GM18498 (cell line): ENCODE results near the gene CEP68.
"Not testable (repeated sequence)": the region's sequence is repeated elsewhere in the genome, so short reads cannot be mapped to it uniquely, and the experiment has no call there.

ENCODE experiments used
- ATAC-seq: cut with Tn5 transposase; IDR thresholded peaks from one replicate; pipeline ENCODE4 v1.9.1; 2021; ENCODE audit warnings: mild to moderate bottlenecking, moderate library complexity; ENCODE audit not compliant: unreplicated experiment

The CEP68 gene, protein sequence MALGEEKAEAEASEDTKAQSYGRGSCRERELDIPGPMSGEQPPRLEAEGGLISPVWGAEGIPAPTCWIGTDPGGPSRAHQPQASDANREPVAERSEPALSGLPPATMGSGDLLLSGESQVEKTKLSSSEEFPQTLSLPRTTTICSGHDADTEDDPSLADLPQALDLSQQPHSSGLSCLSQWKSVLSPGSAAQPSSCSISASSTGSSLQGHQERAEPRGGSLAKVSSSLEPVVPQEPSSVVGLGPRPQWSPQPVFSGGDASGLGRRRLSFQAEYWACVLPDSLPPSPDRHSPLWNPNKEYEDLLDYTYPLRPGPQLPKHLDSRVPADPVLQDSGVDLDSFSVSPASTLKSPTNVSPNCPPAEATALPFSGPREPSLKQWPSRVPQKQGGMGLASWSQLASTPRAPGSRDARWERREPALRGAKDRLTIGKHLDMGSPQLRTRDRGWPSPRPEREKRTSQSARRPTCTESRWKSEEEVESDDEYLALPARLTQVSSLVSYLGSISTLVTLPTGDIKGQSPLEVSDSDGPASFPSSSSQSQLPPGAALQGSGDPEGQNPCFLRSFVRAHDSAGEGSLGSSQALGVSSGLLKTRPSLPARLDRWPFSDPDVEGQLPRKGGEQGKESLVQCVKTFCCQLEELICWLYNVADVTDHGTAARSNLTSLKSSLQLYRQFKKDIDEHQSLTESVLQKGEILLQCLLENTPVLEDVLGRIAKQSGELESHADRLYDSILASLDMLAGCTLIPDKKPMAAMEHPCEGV

DNA sequence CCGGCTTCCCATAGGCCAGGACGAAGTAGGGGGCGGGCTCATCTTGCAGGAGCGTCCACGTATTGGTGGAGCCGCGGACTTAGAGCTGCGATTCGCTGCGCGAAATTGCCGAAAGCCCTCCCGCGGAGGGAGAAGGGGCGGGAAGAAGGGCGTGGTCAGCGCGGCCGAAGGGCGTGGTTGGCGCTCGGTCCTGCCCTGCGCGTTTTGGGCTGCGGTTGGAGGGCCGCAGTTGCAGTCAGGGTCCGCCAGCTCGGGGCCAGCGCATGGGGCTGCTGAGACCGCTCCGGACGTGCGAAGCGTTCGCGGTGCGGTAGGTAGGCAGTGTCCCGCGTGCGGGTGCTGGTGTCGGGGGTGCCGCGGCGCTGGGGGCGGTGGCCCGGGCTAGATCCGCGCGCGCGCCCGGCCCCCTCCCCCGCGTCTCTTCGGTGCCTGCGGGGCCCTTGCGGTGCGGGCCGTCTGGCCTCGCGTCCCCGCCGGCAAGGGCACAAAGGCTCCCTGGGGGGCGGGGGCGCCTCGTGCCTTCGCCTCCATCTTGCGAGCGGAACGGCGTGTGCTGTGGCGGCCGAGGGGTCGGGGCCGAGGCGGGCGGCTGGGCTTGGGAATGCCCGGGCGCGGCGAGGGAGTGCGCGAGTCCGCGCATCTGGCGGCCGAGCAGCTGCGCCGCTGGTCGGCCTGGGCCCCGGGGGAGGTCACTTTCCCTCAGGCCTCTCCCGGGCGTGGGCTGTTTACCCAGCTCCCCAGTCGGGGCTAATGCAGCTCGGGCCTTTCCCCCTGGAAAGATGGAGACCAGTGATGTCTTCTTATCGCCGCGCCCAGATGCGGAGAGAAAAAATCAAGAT is at the start of gene CEP68:
Gene CEP68, plus strand, starts transcription at position 202 of the 839 bp plus-strand sequence. CDS start 13,029 bp downstream, outside the sequence.
- peak; percentile 85 for ATAC-seq

DNA sequence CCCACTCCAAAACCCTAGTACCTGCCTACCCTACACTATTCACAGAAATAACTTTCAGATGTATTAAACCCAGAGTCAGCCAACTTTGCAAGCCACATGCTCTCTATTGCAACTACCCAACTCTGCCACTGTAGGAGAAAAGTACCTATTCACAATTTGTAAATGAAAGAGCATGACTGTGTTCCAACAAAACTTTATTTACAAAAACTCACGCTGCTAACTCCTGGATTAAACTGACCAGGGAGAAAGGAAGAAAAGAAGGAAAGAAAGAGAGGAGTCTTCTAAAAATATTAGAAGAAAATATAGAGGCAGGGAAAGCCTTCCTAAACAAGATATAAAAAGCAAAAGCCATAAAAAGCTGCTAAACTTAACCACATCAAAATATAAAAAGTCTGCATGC is 42.4 kb upstream of the CEP68 start:
- no peak for ATAC-seq

DNA sequence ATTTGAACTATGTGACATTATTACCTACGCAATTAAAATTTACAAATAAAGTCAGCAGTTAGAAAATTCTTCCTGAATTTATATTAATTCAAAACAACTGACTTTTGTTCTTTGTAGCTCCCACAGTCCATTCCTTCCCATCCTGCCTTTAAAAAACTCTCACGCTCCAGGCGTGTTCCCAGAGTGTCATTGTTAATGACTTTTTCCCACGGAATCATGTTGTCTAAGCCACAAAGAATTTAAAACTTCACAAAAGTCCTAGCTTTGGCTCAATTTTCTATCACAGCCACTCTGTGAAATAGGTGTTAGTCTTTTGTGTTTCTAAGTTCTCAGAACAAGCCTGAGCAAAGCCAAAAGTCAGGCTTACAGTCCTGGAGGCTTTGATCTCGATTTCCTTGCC is 40.5 kb upstream of the CEP68 start:
- ATAC-seq, result no peak

DNA sequence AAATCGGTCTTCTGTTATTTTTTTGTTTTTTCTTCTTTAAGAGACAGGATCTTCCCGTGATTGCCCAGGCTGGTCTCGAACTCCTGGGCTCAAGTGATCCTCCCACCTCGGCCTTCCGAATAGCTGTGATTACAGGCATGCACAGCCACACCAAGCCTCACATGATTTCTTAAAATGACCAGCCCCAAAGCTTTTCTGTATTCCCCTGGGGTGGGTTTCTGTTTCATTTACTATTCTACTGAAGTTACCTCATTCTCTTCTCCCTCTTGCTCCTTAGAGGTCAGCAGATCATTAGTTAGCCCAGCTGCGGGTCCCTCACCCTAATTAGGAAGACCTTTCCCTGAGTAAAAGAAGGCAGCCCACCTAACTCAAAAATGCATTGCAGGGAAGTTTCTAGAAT is 39.4 kb upstream of the CEP68 start:
- peak; percentile 55 for ATAC-seq

DNA sequence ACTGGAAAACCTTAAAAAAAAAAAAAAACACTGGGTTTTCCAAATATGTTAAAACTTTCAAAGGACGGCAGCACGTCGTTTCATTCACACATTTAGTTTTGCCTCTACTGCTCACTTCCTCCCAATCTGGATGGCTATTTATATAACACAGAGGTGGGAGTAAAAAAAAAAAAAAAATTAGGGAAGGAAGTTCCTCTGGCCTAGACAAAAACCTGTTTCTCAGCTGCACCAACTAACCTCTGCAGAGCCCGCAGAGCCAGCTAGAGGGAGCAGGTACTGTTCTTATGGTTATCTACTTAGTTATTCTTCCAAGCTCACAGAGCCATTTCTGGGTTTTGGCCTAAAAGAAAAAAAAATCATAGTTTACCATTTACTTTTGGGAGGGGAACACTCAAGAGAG is 38.9 kb upstream of the CEP68 start:
- no peak for ATAC-seq

DNA sequence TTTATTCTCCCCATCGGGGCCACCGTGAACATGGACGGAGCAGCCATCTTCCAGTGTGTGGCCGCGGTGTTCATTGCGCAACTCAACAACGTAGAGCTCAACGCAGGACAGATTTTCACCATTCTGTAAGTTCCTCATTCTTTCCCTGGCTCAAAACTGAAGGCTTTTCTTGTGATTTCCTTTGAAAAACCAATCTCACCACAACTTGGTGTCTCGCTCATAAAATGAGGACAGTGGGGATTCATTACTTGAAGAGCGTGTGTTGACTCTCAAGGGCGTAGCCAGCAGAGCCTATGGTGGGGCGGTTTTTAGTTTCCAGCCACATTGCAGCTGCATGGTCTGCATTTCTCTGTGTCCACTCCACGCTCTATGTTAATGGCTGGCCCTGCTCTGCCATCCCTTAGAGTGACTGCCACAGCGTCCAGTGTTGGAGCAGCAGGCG is 38.1 kb upstream of the CEP68 start:
- no peak for ATAC-seq

DNA sequence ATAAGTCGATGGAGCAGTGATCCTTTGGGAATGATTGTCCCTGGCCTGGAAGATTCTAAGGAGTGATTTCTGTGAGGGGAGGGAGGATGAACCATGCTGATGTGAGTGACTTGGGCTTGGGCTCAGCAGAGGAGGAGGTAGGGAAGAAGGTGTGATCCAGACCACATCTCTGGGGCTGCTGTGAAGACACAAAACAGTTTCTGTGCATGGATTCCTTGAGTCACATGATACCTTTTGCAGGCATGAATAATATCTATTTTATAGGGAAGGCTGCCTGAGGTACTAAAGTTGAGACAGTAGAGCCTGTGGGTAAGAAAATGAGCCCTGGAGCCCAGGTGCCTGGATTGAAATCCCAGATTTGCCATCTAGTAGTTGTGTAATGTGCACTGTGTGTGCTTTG is 37.2 kb upstream of the CEP68 start:
- ATAC-seq, result no peak

DNA sequence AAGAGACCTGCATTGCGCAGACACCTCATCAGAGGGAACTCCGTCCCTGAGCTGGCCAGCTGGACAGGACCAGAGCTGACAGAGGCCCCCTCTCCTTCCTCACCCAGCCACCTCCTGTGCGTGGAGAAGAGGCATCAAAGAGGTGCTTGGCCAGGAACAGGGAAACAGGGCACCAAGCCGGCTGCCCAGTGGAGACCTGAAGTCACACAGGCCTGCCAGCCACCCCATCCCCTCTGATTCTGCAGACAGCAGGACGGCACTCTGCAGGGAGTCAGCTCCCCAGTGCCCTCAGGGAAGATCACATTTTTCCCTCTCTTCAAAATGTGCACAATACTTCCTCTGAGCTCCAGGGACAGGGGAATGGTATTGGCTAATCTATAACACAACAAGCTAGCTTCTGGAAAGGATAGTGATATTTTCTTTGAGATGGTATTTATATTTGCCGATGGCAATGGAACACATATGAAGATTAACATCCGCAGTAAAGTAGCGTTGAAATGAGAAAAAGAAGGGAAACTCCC is 36.5 kb upstream of the CEP68 start:
- no peak for ATAC-seq

DNA sequence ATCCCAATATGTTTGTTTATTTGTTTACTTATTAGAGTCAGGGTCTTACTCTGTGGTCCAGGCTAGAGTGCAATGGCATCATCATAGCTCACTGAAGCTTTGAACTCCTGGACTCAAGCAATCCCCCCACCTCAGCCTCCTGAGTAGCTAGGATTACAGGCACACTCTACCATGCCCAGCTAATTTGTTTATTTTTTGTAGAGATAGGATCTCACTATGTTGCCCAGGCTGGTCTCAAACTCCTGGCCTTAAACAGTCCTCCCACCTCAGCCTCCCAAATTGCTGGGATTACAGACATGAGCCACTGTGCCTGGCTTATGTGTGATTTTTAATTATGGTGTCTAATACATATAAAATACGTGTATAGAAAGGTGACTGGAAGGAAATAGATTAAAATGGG is 36.0 kb upstream of the CEP68 start:
- ATAC-seq, result not testable (repeated sequence)

DNA sequence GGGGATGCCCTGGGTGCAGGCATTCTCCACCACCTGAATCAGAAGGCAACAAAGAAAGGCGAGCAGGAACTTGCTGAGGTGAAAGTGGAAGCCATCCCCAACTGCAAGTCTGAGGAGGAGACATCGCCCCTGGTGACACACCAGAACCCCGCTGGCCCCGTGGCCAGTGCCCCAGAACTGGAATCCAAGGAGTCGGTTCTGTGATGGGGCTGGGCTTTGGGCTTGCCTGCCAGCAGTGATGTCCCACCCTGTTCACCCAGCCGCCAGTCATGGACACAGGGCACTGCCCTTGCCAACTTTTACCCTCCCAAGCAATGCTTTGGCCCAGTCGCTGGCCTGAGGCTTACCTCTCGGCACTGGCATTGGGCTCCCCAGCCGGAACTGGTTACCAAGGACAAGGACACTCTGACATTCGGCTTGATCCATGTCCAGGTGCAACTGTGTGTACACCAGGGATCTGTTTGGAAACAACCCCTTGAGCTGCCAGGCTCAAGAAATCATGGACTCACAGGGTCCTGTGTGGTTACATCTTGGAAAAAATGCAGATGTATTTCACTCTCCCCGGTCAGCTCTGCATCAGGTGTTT is 35.2 kb upstream of the CEP68 start:
- no peak for ATAC-seq

DNA sequence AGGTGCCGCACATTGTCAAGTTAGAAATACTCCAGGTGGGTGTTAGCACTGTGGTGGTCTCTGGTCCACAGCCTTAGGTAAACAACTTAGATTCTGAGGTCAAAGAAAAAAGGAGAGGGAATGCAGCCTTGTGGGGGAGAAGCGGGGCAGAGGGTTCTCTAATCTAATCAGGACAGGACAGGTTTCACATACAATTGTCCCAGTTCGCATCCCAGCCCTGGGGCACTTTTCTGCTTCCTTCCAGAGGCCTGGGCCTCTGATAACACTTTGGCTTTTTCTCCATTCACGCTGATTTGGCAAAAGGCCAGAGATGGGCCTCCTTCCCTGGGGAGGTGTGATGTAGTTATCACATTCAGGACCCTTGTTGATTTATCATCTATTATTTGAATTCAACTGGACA is 34.5 kb upstream of the CEP68 start:
- ATAC-seq, result no peak

DNA sequence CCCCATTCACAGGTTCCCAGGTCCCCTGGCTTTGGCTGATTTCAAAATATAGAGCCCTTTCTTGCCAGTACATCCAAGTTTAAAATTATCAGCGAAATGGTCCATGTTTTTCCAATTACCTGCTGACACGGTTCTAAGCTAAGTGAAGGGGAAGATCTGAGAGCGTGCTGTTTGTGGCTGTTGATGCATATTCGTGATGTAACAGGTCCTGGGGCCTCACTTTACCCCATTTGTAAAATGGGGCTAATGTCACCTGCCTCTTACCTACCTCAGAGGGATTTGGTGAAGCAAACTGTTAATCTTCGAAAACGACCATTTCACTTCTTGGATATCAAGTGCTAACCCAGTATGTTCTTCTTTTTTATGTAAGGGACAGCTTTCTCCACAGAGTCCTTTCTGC is 34.0 kb upstream of the CEP68 start:
- no peak for ATAC-seq

DNA sequence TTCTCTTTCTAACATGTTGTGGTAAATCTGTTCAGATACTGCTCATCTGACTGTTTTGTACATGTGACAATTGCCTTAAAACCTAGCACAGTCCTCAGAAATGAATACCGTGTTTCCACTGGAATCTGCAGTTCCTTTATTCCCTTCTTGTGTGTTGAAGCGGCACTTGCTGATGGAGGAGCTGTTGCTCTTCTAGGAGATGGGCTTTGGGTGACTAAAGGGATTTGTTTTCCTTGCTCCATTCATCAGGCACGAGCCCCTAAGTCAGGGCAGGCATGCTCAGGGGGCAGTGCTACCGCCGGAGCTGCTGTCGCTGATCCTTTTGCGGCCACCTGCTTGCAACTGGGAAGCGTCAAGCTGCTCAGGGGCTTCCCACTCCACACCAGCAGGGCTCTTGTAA is 32.5 kb upstream of the CEP68 start:
- ATAC-seq, result no peak

DNA sequence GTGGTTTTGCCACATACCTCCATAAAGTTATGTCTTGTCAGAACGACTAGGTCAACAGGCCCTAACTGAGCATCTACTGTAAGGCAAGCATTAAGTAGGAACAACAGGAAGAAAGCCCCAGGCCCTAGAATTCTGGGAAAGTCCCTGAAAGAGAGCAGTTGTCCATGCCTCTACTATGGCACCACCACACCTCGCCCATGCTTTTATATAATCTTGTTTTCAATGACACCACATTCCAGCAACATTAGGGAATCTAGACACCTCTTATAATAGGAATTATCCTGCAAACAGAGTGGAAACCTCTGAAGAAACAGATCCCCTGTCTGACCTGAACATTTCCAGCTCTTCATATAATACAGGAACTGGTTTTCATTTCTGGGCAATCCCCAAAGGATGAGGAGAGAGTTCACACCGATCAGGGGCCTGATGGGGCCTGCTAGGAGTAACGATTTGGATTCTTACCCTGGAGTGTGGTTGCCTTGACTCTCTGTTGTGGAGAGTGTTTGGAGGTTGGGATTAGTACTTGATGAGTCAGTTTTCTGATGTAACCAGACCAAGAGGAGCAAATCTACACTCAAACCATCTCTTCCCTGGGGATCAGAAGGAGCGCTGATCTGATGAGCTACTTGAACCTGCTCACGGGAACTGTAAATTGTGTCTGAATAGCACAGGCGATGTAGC is 31.9 kb upstream of the CEP68 start:
- ATAC-seq, result no peak

DNA sequence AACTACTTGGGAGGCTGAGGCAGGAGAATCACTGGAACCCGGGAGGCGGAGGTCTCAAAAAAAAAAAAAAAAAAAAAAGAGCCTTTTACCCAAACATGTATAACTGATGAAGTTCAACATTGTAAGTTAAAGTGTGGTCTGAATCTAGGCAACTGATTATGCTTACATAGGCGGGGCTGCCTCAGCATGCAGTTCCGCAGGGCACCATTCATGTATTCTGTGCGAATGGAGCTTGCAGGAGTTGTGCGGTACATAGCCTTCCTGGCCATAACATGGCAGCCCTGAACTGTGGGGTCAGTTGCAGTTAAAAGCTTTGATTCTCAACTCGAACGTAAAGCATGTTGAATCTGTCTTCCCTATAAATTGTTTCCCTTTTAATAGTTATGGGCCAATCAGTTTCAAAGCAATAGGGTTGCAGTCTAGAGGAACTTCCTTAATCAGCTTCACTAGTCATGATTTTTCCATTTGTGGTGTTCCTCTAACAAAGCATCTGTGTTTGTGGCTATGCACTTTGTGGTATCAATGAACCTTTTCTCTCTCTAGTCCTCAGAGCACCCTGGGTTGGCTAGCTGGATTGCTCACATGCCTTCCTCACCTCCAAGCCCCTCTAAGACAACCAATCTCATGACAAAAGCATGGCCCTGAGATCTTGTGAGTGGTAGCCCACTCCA is 30.6 kb upstream of the CEP68 start:
- ATAC-seq, result no peak

DNA sequence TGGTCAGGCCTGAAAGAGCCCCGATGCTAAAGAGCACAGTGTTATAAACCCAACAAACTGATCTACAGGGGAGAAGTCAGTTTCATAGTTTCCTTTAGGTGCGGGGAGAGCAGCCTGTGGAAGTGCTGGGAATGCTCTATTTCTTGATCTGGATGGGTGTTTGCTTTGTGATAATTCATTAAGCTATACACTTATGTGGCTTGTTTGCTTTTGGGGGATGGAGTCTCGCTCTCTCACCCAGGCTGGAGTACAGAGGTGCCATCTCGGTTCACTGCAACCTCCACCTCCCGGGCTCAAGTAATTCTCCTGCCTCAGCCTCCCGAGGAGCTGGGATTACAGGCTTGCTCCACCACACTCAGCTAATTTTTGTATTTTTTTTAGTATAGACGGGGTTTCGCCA is 30.1 kb upstream of the CEP68 start:
- ATAC-seq, result no peak

DNA sequence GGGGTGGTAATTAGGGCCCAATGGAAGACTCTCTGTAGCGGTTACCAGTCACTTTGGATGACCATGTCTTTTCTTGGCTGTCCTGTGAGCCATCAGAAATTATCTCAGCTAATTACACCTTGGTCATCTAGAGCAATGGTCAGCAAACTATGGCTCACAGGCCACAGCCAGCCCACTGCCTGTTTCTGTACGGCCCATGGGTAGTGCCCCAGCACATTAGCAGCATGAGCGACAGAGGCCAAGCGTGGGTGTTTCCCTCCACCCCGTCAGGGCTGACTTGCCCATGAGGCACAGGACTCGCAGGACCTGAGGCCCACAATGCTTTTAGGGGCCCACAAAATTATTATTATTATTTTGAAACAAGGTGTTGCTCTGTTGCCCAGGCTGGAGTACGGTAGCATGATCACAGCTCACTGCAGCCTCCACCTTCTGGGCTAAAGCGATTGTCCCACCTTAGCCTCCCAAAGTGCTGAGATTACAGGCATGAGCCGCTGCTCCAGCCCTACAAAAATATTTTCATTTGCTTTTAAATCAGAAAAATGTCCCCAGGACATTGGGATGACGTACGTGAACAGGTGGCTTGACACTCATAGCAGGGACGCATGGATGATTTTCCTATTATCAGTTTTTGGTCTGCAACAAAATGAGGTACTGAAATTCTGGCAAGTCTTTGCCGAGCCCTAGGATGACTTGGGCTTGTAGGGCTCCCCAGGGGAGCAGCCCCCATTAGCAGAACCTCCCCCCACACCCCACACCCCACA is 29.3 kb upstream of the CEP68 start:
- no peak for ATAC-seq

DNA sequence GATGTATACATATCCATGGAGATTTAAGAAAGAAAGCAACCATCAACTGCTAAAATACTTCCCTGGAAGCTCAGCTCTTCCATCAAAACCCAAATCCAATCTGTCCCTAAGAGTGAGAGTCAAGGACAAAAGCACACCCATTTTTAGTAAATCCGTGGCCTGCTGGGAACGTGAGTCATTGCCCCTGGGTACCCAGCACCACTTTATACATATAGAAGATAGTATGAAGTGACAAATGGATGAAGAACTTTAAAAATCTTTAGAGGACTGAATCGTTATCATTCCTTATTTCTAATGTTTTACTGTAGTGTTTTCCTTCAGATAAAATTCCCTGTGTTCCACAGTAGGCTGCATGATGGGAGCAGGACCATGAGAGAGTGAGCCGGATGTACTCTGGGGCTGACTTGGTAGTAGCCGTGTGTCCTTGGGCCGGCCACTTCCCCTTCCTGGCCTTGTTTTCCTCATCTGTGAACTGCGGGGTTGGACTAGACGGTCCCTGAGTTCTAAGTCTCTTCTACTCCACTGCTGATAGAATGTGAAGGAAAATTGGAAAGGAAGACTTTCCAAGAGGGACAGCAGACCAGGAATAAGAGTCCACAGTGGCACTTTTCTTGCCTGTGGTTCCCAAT is 28.5 kb upstream of the CEP68 start:
- ATAC-seq, result no peak
